ENCODE results near the gene RAB18. TPM values are rescaled to one million over a fixed set of nuclear protein-coding genes. Genes with fewer than 3 reads are reported as not detected.
A peak's percentile ranks its signal among the peaks of the same experiment; 100 is the strongest.

The RAB18 gene
- total and polyA plus RNA-seq, 2 of the 8 experiments (the other 6 are each of a cell fraction or from before 2014, with no cell fraction given): 14.7 to 69.7 TPM

- TF ChIP-seq CTBP2 (IDR thresholded peaks at IDR 0.05; ENCODE audit: borderline replicate concordance, insufficient read depth, insufficient read length, low read length): peak; percentile 57
- TF ChIP-seq JUN (IDR thresholded peaks at IDR 0.05; ENCODE audit: low read depth, low read length): no peak
- peak; percentile 90 for TF ChIP-seq TAF1 (IDR thresholded peaks at IDR 0.05; ENCODE audit: low read depth, low read length)
- no peak for TF ChIP-seq BRCA1 (IDR thresholded peaks at IDR 0.05; ENCODE audit: low read depth, low read length)
- no peak for TF ChIP-seq NANOG (IDR thresholded peaks at IDR 0.05; ENCODE audit: insufficient read depth, low read depth, low read length, poor library complexity, severe bottlenecking)
- peak; percentile 96 for TF ChIP-seq BACH1 (IDR thresholded peaks at IDR 0.05; ENCODE audit: low read length)
- TF ChIP-seq GTF2F1 (IDR thresholded peaks at IDR 0.05; ENCODE audit: borderline replicate concordance, low read depth, low read length): no peak
- no peak for TF ChIP-seq RAD21 (IDR thresholded peaks at IDR 0.05 in 1 of 2, conservative IDR thresholded peaks at IDR 0.05 in 1 of 2; ENCODE audit: low read depth in 2 of 2, low read length in 2 of 2)
- TF ChIP-seq SRF (IDR thresholded peaks at IDR 0.05; ENCODE audit: low read depth, low read length): 0 out of 2 replicates have a peak, but pooled peaks have one; percentile 7
- TF ChIP-seq SP2 (IDR thresholded peaks at IDR 0.05; ENCODE audit: low read length): no peak
- TF ChIP-seq SUZ12 (IDR thresholded peaks at IDR 0.05; ENCODE audit: low read length): peak; percentile 51; the same call in 1 of the 2 replicates
- TF ChIP-seq SP1 (IDR thresholded peaks at IDR 0.05; ENCODE audit: low read depth, low read length): 0 out of 2 replicates have a peak, but pooled peaks have one; percentile 41
- TF ChIP-seq E2F6 (IDR thresholded peaks at IDR 0.05): peak; percentile 46; the same call in 1 of the 2 replicates
- TF ChIP-seq HDAC2 (IDR thresholded peaks at IDR 0.05; ENCODE audit: borderline replicate concordance in 1 of 2, low read depth in 2 of 2, low read length in 2 of 2): peak; percentile 86 to 99
Measured at GRCh38 chr10:27504007-27504807, at the start of gene RAB18 (continued).
